ENCODE results near the gene DECR2. TPM values are rescaled to one million over a fixed set of nuclear protein-coding genes. Genes with fewer than 3 reads are reported as not detected.

The DECR2 gene
- total RNA-seq, 1 experiment from 2014 or later: 8.1 TPM

DNA sequence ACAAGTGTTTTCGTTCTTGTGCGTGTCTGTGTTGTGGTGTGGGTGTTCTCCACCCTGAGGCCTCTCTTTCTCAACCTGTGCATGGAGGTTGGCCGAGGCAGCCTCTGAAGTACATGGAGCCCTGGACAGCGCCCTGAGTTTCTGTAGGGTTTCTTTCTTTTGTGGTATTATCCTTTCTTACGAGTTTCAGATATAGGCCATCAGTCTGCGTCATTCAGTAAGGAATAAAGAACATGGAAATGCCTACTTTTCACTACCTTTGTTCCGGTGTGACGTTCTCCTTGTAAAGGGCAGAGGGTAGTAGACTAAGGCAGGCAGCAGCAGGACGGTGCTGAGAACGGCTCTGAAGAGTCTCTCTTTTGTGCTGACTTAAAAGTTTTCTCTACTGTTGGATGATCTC lies 42.3 kb downstream of the DECR2 start:
- DNase-seq (ENCODE audit: low spot score): no peak

DNA sequence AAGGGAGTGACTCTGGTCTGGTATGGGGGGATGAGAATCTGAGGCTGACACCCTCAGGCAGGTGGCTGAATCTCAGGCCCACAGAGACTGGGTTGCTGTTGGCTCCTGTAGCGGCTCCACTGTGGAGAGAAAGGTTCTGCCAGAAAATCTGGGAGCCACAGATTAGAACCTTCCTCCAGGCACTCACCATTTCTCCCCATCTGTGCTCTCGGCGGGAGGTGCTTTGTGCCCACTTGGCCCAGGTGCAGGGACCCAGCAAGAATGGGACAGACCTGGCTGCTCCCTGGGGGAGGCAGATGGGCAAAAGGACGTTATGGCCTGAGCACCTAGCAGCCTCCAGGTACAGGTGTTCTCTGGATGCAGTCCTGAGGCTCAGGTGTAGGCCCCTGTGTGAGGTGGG lies 43.9 kb downstream of the DECR2 start:
- DNase-seq (ENCODE audit: low spot score): no peak

DNA sequence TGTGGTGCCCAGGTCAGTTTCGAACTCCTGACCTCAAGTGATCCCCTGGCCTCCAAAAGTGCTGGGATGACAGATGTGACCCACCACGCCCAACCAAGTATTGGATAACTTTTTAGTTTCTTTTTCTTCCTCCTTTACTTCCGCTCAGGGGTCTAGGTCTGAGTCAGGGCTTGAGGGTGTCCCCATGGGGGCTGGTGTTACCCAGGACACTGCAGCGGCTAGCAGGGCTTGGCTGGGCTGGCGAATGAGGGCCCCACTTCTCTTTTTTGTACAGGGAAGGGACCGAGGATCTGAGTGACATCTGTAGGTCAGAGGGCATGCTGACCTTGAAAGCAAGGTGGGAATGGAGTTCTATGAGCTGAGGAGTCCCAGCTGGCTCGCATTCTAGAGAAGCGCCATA lies 48.7 kb downstream of the DECR2 start:
- DNase-seq (ENCODE audit: low spot score): no peak

DNA sequence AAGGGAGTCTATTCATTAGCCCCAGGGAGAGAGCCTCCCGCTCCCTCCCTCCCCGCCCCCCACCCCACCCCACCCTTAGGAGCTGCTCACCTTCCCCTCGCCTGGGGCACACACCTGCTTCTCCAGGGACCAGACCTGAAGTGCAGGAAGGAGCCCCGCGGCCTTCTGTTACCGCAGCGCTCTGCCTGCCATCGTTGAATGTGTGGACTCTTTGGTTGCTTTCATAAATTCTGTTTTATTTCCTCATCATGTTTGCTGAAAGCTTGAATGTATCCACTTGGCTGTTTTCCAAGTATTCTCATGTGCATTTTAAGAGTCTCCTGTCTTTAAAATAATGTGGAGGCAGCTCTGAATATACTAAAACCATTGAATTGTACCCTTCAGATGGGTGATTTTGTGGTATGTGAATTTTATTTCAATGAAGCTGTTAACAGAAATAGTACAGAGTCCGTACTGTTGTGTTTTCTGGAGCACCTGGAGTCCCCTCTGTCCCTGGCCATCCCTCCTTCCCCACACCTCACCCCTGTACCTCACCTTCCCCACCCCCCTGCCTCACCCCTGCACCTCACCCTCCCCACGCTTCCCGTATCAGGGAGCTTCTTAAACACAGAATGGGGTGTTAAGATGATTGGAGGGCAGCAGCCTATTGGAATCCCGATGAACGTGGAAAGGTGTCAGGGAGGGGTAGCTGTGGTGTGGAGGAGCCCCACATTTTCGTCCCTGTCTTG lies 49.3 kb downstream of the DECR2 start:
- DNase-seq (ENCODE audit: low spot score): no peak

DNA sequence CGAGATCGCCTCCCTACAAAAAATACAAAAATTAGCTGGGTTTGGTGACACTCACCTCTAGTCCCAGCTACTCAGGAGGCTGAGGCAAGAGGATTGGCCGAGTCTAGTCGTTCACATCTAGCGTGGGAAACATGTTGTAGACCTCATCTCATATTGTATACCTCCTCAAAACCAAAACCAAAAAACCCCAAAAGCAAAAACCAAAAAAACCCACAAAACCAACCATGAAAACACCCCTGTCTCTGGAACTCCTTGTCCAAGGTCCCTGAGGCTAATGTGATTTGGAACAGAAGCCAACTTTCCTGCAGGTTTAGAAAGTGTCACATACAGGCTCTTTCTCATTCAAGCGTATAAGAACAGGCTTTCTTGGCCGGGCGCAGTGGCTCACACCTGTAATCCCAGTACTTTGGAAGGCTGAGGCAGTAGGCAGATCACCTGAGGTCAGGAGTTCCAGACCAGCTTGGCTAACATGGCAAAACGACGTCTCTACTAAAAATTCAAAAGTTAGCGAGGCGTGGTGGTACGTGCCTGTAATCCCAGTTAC lies 52.8 kb downstream of the DECR2 start:
- no peak for DNase-seq (ENCODE audit: low spot score)

DNA sequence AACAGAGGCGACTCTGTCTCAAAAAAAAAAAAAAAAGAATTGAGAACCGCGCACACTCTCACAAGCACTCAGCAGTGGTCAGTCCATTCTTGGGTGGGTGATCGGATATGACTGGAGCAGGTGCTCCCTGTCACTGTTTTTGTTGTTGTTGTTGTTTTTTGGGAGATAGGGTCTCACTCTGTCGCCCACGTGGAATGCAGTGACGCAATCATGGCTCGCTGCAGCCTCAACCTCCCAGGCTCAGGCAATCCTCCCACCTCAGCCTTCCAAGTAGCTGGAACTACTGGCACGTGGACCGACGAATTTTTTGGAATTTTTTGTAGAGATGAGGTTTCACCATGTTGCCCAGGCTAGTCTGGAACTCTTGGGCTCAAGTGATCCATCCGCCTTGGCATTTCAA lies 53.8 kb downstream of the DECR2 start:
- no peak for DNase-seq (ENCODE audit: low spot score)

DNA sequence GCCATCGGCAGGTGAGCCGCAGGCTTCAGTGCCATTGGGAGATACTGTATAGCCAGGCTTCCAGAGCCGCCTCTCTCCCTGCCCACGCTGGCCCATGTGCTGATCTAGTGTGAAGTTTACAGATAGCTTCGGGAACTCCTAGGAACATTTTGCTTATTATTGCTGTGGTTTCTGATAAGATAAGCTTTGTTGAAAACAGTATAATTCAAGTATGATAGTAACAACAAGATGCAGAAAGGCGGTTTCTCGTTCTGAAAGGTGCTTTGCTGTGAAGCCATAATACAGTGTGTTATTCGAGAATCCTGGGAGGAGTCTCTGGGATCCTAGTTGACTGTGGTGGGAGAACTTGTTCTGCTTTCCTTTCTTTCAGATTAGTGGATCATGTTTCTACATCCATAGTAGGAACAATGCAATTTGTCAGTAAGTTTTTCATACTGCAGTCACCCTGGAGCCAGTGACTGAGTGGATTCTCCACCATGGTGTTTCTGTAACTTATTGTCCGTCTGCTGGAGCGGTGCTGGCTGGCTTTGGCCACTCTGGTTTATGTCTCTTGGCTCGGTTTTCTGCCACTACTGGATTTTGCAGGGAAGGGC lies 55.3 kb downstream of the DECR2 start:
- no peak for DNase-seq (ENCODE audit: low spot score)

DNA sequence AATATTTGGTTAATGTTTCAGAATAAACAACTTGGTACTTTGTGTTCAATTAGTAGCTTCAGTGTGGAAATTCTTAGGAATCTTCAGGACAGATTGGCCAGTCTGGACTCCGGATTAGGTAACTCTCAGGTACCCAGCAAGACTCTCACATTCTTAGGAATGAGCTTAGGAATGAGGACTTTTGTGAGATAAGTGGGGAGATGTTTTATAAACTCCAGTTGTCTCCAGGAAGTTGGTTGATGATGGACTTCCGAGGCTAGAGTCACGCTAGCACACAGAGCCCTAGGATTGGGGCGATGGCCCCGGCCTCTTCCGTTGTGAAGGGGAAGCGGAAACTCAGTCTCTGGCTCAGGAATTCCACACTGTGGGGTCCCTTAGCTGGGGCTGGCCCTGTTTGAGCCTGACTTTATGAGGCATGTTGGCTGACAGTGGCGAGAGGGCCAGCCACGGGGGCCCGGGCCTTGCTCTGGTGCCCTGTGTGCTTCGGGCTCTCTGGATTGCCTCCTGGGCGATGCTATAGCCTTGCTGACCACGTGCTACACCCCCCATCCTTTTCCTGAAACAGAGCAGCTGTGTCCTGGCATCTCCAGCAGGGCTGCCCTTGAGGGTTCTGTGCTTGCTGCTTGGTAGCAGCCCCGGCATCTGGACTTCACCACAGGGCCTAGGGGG lies 56.2 kb downstream of the DECR2 start:
- DNase-seq (ENCODE audit: low spot score): no peak

DNA sequence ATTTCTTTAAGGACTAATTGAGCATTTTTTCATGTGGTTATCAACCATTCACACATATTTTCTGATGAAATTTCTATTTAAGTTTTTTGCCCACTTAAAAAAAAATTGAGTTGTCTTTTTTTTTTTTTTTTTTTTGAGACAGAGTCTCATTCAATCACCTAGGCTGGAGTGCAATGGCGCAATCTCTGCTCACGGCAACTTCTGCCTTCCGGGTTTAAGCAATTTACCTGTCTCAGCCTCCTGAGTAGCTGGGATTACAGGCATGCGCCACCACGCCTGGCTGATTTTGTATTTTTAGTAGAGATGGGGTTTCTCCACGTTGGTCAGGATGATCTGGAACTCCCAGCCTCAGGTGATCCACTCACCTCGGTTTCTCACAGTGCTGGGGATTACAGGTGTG lies 58.1 kb downstream of the DECR2 start:
- no peak for DNase-seq (ENCODE audit: low spot score)

DNA sequence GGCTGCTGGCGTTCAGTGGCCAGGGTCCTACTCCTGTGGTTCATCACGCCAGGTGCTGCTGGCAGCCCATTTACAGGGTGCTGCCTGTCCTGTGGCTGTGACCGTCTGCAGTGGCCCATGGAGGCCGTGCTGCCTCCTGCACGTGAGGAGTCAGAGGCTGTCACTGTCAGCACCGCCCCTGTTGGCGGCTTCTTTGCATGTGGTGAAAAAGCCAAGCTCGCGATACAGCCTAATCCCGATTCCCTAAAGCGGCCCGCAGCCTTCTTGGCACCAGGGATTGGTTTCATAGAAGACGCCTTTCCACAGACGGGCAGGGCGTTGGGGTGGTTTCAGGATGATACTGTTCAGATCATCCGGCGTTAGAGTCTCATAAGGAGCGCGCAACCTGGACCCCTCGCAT lies 59.1 kb downstream of the DECR2 start:
- DNase-seq (ENCODE audit: low spot score): no peak

Other genes starting within 250 kb of the DECR2 start
- gene HBZ, start 249.2 kb upstream of the DECR2 start, total RNA-seq (2014; rRNA removed; shearing (Covaris generic)): not detected in 2 replicates
- not detected in 2 replicates for gene HBM, start 235.9 kb upstream of the DECR2 start, total RNA-seq (2014; rRNA removed; shearing (Covaris generic))
- not detected in 2 replicates for gene HBA2, start 229.0 kb upstream of the DECR2 start, total RNA-seq (2014; rRNA removed; shearing (Covaris generic))
- gene HBA1, start 225.2 kb upstream of the DECR2 start, total RNA-seq (2014; rRNA removed; shearing (Covaris generic)): not detected in 2 replicates
- gene HBQ1, start 221.4 kb upstream of the DECR2 start, total RNA-seq (2014; rRNA removed; shearing (Covaris generic)): not detected in 2 replicates
- 62.4 and 80.0 TPM in 2 replicates for gene LUC7L, start 172.4 kb upstream of the DECR2 start, total RNA-seq (2014; rRNA removed; shearing (Covaris generic))
- gene FAM234A, start 167.1 kb upstream of the DECR2 start, total RNA-seq (2014; rRNA removed; shearing (Covaris generic)): 72.1 and 106 TPM in 2 replicates
- gene RGS11, start 125.9 kb upstream of the DECR2 start, total RNA-seq (2014; rRNA removed; shearing (Covaris generic)): 0.07 TPM in 1 of 2 replicates, not detected in the other
- gene ARHGDIG, start 121.3 kb upstream of the DECR2 start, total RNA-seq (2014; rRNA removed; shearing (Covaris generic)): 1.1 and 4.0 TPM in 2 replicates
- 0.29 and 0.41 TPM in 2 replicates for gene PDIA2, start 118.7 kb upstream of the DECR2 start, total RNA-seq (2014; rRNA removed; shearing (Covaris generic))
- 39.0 and 50.5 TPM in 2 replicates for gene AXIN1, start 49.2 kb upstream of the DECR2 start, total RNA-seq (2014; rRNA removed; shearing (Covaris generic))
- 234 and 252 TPM in 2 replicates for gene MRPL28, start 31.3 kb upstream of the DECR2 start, total RNA-seq (2014; rRNA removed; shearing (Covaris generic))
- 46.6 and 58.5 TPM in 2 replicates for gene PGAP6, start 19.9 kb upstream of the DECR2 start, total RNA-seq (2014; rRNA removed; shearing (Covaris generic))
- 161 and 179 TPM in 2 replicates for gene NME4, start 4.7 kb upstream of the DECR2 start, total RNA-seq (2014; rRNA removed; shearing (Covaris generic))
- gene RAB11FIP3, start 23.8 kb downstream of the DECR2 start, total RNA-seq (2014; rRNA removed; shearing (Covaris generic)): 22.0 and 27.4 TPM in 2 replicates
- 53.5 and 60.0 TPM in 2 replicates for gene CAPN15, start 125.8 kb downstream of the DECR2 start, total RNA-seq (2014; rRNA removed; shearing (Covaris generic))
- gene PRR35, start 158.5 kb downstream of the DECR2 start, total RNA-seq (2014; rRNA removed; shearing (Covaris generic)): not detected in 2 replicates
- gene NHLRC4, start 165.1 kb downstream of the DECR2 start, total RNA-seq (2014; rRNA removed; shearing (Covaris generic)): 0.34 TPM in 1 of 2 replicates, not detected in the other
- gene PIGQ, start 168.1 kb downstream of the DECR2 start, total RNA-seq (2014; rRNA removed; shearing (Covaris generic)): 76.5 and 77.1 TPM in 2 replicates
- gene RAB40C, start 188.2 kb downstream of the DECR2 start, total RNA-seq (2014; rRNA removed; shearing (Covaris generic)): 16.8 and 20.2 TPM in 2 replicates
- gene WFIKKN1, start 229.1 kb downstream of the DECR2 start, total RNA-seq (2014; rRNA removed; shearing (Covaris generic)): 0.24 TPM in 1 of 2 replicates, not detected in the other
- 126 and 150 TPM in 2 replicates for gene METTL26, start 234.4 kb downstream of the DECR2 start, total RNA-seq (2014; rRNA removed; shearing (Covaris generic))
- gene MCRIP2, start 239.9 kb downstream of the DECR2 start, total RNA-seq (2014; rRNA removed; shearing (Covaris generic)): 27.8 and 36.1 TPM in 2 replicates
- gene WDR90, start 247.5 kb downstream of the DECR2 start, total RNA-seq (2014; rRNA removed; shearing (Covaris generic)): 17.1 and 28.7 TPM in 2 replicates